Measurements from ENCODE around the gene ZNHIT3.
A peak's percentile ranks its signal among the peaks of the same experiment; 100 is the strongest.
"Not testable (repeated sequence)": the region's sequence is repeated elsewhere in the genome, so short reads cannot be mapped to it uniquely, and the experiment has no call there.

Gene ZNHIT3

GRCh38 chr17:36486204-36487194 is at the start of gene ZNHIT3:
Gene ZNHIT3 (plus strand): TSS chr17:36486681. CDS start chr17:36486700, 19 bp downstream.
- Mint-ChIP-seq H3K4me3 (peak within 1 kb of the TSS; percentile 97), H3K27me3 (ENCODE audit: low read depth) (peaks cover 10% of the 10 kb centered on the region), H3K27ac (peak within 1 kb of the TSS; percentile 98), H3K36me3 (ENCODE audit: low read depth) (peaks cover 24% of the 10 kb centered on the region), H3K9me3 (no peaks in the 10 kb centered on the region), H3K4me1 (ENCODE audit: low read depth) (peaks cover 27% of the 10 kb centered on the region)
- DNase-seq (ENCODE audit: low spot score) = peak; percentile 92

GRCh38 chr17:36441792-36442191 is 44.7 kb upstream of the ZNHIT3 start:
- H3K4me3 Mint-ChIP-seq; H3K4me1 Mint-ChIP-seq (ENCODE audit: low read depth); H3K36me3 Mint-ChIP-seq (ENCODE audit: low read depth); H3K27ac Mint-ChIP-seq; H3K27me3 Mint-ChIP-seq (ENCODE audit: low read depth); H3K9me3 Mint-ChIP-seq; DNase-seq (ENCODE audit: low spot score): not testable (repeated sequence)

DNA sequence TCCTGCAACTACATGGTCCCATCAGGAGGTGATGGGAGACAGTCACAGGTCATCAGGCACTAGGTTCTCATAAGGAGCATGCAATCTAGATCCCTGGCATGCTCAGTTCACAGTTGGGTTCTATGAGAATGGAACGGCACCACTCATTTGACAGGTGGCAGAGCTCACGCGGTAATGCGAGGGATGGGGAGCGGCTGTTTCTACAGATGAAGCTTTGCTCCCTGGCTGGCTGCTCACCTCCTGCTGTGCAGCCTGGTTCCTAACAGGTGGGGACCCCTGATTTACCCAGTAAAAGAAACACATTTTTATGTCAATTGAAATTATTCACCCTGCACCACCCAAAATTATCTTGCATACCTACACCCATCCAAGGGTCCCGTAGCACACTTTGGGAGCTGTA is 42.7 kb upstream of the ZNHIT3 start:
- Mint-ChIP-seq H3K36me3 (ENCODE audit: low read depth) (no peaks in the 10 kb centered on the region), H3K4me1 (ENCODE audit: low read depth) (no peaks in the 10 kb centered on the region), H3K27me3 (ENCODE audit: low read depth) (no peaks in the 10 kb centered on the region), H3K9me3 (no peaks in the 10 kb centered on the region), H3K4me3 (no peak overlapping the region), H3K27ac (no peak overlapping the region)
- no peak for DNase-seq (ENCODE audit: low spot score)

GRCh38 chr17:36449997-36450396 is 36.5 kb upstream of the ZNHIT3 start:
- not testable (repeated sequence) for H3K27me3 Mint-ChIP-seq (ENCODE audit: low read depth); H3K27ac Mint-ChIP-seq; H3K36me3 Mint-ChIP-seq (ENCODE audit: low read depth); DNase-seq (ENCODE audit: low spot score); H3K4me1 Mint-ChIP-seq (ENCODE audit: low read depth); H3K9me3 Mint-ChIP-seq; H3K4me3 Mint-ChIP-seq

DNA sequence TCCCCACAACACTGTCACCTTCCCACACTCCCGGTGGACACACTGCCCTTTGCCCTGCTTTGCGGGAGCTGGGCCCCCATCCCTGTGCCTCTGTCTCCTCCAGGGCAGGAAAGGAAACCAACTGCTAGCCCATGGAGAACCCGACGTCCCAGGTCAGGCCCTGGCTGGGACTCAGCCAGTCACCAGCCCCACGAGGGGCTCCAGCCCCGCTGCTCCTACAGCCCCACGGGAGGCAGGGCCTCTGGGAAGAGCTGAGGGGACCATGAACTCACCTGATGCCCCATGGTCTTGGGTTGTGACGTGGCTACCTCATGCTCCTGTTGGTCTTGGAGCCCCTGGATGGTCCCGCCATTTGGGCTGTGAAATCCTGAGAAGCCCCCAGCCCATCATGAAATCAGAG is 33.6 kb upstream of the ZNHIT3 start:
- H3K27me3 Mint-ChIP-seq (ENCODE audit: low read depth); H3K36me3 Mint-ChIP-seq (ENCODE audit: low read depth); DNase-seq (ENCODE audit: low spot score); H3K4me1 Mint-ChIP-seq (ENCODE audit: low read depth); H3K4me3 Mint-ChIP-seq; H3K9me3 Mint-ChIP-seq; H3K27ac Mint-ChIP-seq: not testable (repeated sequence)

- not testable (repeated sequence) for H3K9me3 Mint-ChIP-seq; H3K4me3 Mint-ChIP-seq; DNase-seq (ENCODE audit: low spot score); H3K4me1 Mint-ChIP-seq (ENCODE audit: low read depth); H3K27ac Mint-ChIP-seq; H3K27me3 Mint-ChIP-seq (ENCODE audit: low read depth); H3K36me3 Mint-ChIP-seq (ENCODE audit: low read depth)
These were observed 28.8 kb upstream of the ZNHIT3 start for GRCh38 chr17:36457701-36458100.

DNA sequence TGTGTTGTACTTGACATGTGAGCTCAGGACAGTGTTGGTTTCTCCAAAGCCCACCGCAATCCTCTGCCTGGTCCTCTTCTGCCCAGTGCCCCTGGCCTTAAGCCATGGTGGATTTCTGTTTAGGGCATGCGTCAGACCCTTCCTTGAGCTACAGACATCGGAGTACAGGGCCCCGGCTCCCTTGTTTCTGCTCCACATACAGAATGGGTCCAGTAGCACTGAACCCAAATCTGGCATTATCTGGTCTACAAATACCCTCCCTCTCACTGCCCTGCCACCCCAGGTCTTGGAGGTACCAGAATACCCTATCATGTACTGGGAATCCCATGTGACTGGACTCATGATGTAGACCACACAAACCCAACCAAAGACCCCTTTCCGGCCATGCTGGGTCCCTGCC is 27.4 kb upstream of the ZNHIT3 start:
- Mint-ChIP-seq H3K4me3 (no peak overlapping the region), H3K27me3 (ENCODE audit: low read depth) (peaks cover 11% of the 10 kb centered on the region), H3K27ac (no peak overlapping the region), H3K4me1 (ENCODE audit: low read depth) (no peaks in the 10 kb centered on the region), H3K36me3 (ENCODE audit: low read depth) (no peaks in the 10 kb centered on the region), H3K9me3 (no peaks in the 10 kb centered on the region)
- DNase-seq (ENCODE audit: low spot score) = no peak

DNA sequence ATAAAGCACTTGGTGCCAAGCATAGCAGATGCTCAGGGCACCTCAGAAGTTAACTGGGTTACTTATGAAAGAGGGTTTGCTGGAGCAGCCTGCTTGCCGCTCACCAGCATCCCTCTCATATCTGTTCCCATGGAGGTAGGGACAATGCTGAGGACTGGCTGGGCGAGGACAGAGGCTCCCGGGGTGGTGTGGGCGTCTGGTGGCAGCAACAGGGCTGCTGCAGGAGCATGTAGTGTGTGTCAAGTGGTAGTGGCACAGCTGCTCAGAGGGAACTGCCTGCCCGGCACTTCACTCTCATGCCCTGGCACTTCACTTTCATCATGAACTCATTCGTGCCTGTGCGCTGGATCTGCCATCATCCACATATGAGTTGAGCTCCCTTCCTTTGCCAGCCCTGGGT is 26.9 kb upstream of the ZNHIT3 start:
- H3K36me3 Mint-ChIP-seq (ENCODE audit: low read depth) = no peaks in the 10 kb centered on the region
- no peaks in the 10 kb centered on the region for H3K4me1 Mint-ChIP-seq (ENCODE audit: low read depth)
- peaks cover 11% of the 10 kb centered on the region for H3K27me3 Mint-ChIP-seq (ENCODE audit: low read depth)
- H3K9me3 Mint-ChIP-seq = no peaks in the 10 kb centered on the region
- H3K27ac Mint-ChIP-seq = no peak overlapping the region
- no peak for DNase-seq (ENCODE audit: low spot score)
- no peak overlapping the region for H3K4me3 Mint-ChIP-seq

GRCh38 chr17:36460265-36460937 is 26.1 kb upstream of the ZNHIT3 start:
- Mint-ChIP-seq H3K36me3 (ENCODE audit: low read depth) (no peaks in the 10 kb centered on the region), H3K27me3 (ENCODE audit: low read depth) (peaks cover 16% of the 10 kb centered on the region), H3K4me3 (no peak overlapping the region)

DNA sequence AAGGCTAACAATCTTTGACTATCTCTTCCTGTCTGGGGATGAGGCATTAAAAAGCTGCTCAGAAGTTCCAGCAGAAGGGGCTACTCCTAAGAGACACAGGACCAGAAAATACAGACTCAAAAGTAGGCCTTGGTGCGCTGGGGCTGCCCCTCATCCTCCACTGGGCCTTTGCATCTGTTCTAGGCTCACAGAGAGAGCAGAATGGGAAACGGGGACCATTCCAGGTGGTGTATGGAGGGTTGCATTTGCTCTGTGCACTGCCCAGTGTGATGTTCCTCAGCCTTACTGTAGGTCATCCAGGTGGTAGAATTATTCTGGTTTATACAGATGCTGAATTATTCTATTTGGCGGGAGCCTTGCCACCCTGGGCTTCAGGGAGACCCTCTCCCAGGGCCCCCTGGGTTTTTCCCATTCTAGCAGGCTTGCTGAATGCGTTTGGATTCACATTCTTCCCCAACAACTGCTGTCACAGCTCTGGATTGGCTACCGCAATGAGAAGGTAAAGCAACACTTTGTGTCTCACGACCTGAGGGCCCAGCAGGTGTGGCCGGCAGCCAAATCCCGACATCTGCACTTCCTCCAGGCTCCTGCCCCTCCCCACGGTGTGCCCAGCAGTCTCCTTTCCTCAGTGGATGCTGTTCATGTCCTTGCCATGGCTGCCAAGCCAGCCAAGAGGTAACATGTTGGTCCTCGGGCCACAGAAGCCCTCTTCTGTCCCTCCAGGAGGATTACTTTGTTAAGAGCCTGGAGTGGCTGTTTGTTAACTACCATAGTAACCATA is 25.0 kb upstream of the ZNHIT3 start:
- Mint-ChIP-seq H3K4me1 (ENCODE audit: low read depth) (no peaks in the 10 kb centered on the region), H3K36me3 (ENCODE audit: low read depth) (no peaks in the 10 kb centered on the region), H3K27me3 (ENCODE audit: low read depth) (peaks cover 16% of the 10 kb centered on the region), H3K27ac (no peak overlapping the region), H3K4me3 (no peak overlapping the region), H3K9me3 (no peaks in the 10 kb centered on the region)
- no peak for DNase-seq (ENCODE audit: low spot score)

More at GRCh38 chr17:36460265-36460937, 26.1 kb upstream of the ZNHIT3 start:
- Mint-ChIP-seq H3K4me1 (ENCODE audit: low read depth) (no peaks in the 10 kb centered on the region), H3K9me3 (no peaks in the 10 kb centered on the region), H3K27ac (no peak overlapping the region)
- DNase-seq (ENCODE audit: low spot score) = no peak

- Mint-ChIP-seq H3K9me3 (no peaks in the 10 kb centered on the region), H3K4me1 (ENCODE audit: low read depth) (no peaks in the 10 kb centered on the region), H3K36me3 (ENCODE audit: low read depth) (no peaks in the 10 kb centered on the region), H3K27ac (no peak overlapping the region), H3K27me3 (ENCODE audit: low read depth) (peaks cover 16% of the 10 kb centered on the region), H3K4me3 (no peak overlapping the region)
- peak; percentile 71 for DNase-seq (ENCODE audit: low spot score)
These were observed 22.3 kb upstream of the ZNHIT3 start for GRCh38 chr17:36463916-36464764.

DNA sequence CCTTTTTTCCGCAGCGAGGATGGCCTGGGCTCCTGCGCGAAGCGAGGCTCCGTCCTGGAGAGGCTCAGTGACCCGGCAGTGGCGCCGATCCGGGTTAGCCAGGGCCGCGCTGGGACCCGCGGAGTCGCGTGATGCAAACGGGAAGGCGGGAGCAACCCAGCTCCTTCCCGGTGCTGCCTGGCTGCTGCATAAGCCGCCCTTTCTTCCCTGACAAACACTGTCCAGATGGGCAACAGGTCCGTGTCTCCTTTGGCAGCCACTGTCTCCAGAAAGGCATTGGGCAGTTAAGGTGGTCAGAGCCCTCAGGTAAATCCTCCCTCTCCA is 21.8 kb upstream of the ZNHIT3 start:
- Mint-ChIP-seq H3K27ac (no peak overlapping the region), H3K36me3 (ENCODE audit: low read depth) (no peaks in the 10 kb centered on the region), H3K4me1 (ENCODE audit: low read depth) (no peaks in the 10 kb centered on the region), H3K9me3 (no peaks in the 10 kb centered on the region), H3K27me3 (ENCODE audit: low read depth) (peaks cover 16% of the 10 kb centered on the region), H3K4me3 (no peak overlapping the region)
- no peak for DNase-seq (ENCODE audit: low spot score)

- peaks cover 12% of the 10 kb centered on the region for H3K27me3 Mint-ChIP-seq (ENCODE audit: low read depth)
These were observed 17.4 kb upstream of the ZNHIT3 start for GRCh38 chr17:36468903-36469635.

More at GRCh38 chr17:36468903-36469635, 17.4 kb upstream of the ZNHIT3 start:
- H3K9me3 Mint-ChIP-seq = no peaks in the 10 kb centered on the region
- H3K36me3 Mint-ChIP-seq (ENCODE audit: low read depth) = no peaks in the 10 kb centered on the region
- H3K4me1 Mint-ChIP-seq (ENCODE audit: low read depth) = no peaks in the 10 kb centered on the region
- DNase-seq (ENCODE audit: low spot score) = no peak
- H3K27ac Mint-ChIP-seq = no peak overlapping the region
- H3K4me3 Mint-ChIP-seq = no peak overlapping the region
